Osteoblast (primary cell): Measurements from ENCODE around the gene DAP. TPM values are rescaled to one million over a fixed set of nuclear protein-coding genes. Genes with fewer than 3 reads are reported as not detected.

Experiments
- DNase-seq: peaks from one replicate; pipeline ENCODE4 v3.0.0; 2011; ENCODE audit warnings: low spot score, mixed read lengths; ENCODE audit not compliant: insufficient read length; ENCODE audit errors: missing footprints
- H2AFZ ChIP-seq: 2 replicates; pipeline ENCODE4 v1.6.0; 2011; ENCODE audit warnings: mild to moderate bottlenecking, low read length
- H3K27ac ChIP-seq: 2 replicates; pipeline ENCODE4 v1.5.1; 2011; ENCODE audit warnings: mild to moderate bottlenecking, low read depth, low read length, moderate library complexity
- H3K27me3 ChIP-seq: 2 replicates; pipeline ENCODE4 v1.6.0; 2012; ENCODE audit warnings: mild to moderate bottlenecking, control low read depth, inconsistent platforms, low read length, moderate library complexity; ENCODE audit not compliant: insufficient read depth
- H3K36me3 ChIP-seq: 2 replicates; pipeline ENCODE4 v1.5.1; 2011; ENCODE audit warnings: mild to moderate bottlenecking, low read length, control low read depth, moderate library complexity; ENCODE audit not compliant: insufficient read depth
- H3K4me1 ChIP-seq: 2 replicates; pipeline ENCODE4 v1.5.1; 2011; ENCODE audit warnings: mild to moderate bottlenecking, low read length, control low read depth, moderate library complexity; ENCODE audit not compliant: insufficient read depth
- H3K4me2 ChIP-seq: 2 replicates; pipeline ENCODE4 v1.6.0; 2011; ENCODE audit warnings: mild to moderate bottlenecking, low read length; ENCODE audit not compliant: insufficient read depth
- H3K4me3 ChIP-seq: fragments of 200-600 bp; sonication (generic); 3 replicates; pipeline ENCODE4 v1.5.1; 2012; ENCODE audit warnings: mild to moderate bottlenecking, low read length, inconsistent platforms; ENCODE audit not compliant: insufficient read depth
- H3K79me2 ChIP-seq: 2 replicates; pipeline ENCODE4 v1.6.0; 2012; ENCODE audit warnings: mild to moderate bottlenecking, low read length, control low read depth, inconsistent platforms; ENCODE audit not compliant: insufficient read depth
- H3K9me3 ChIP-seq: 2 replicates; pipeline ENCODE4 v1.5.1; 2011; ENCODE audit warnings: low read depth, low read length, control low read depth
- H4K20me1 ChIP-seq: 2 replicates; pipeline ENCODE4 v1.6.0; 2012; ENCODE audit warnings: mild to moderate bottlenecking, low read length, control low read depth; ENCODE audit not compliant: insufficient read depth
- CTCF ChIP-seq: IDR thresholded peaks from 2 replicates; pipeline ENCODE4 v1.5.1; 2011; ENCODE audit warnings: mild to moderate bottlenecking, low read depth, low read length, moderate library complexity; ENCODE audit errors: extremely low read depth
- total RNA-seq: library from RNA; depleted of rRNA; stranded (reverse); fragments of >200 nt; gene quantifications from 2 replicates; pipeline ENCODE4 v1.2.3, GENCODE V29; 2012

Gene DAP
- total RNA-seq, 1 donor, result 31.1 TPM

GRCh38 chr5:10689391-10690081 is 71.5 kb downstream of the DAP start:
- Histone ChIP-seq H4K20me1 (peaks cover 2% of the 10 kb centered on the region), H3K27me3 (no peaks in the 10 kb centered on the region), H3K4me1 (peaks cover 42% of the 10 kb centered on the region), H3K4me3 (no peak overlapping the region), H3K4me2 (no peak overlapping the region), H3K27ac (peak overlapping the region; percentile 90), H2AFZ (no peak overlapping the region), H3K9me3 (no peaks in the 10 kb centered on the region), H3K79me2 (peaks cover 42% of the 10 kb centered on the region), H3K36me3 (no peaks in the 10 kb centered on the region)
- peak; percentile 95 for DNase-seq
- TF ChIP-seq CTCF, result peak; percentile 42

- Histone ChIP-seq H3K27ac (peak overlapping the region; percentile 90), H3K4me1 (peaks cover 42% of the 10 kb centered on the region), H4K20me1 (no peaks in the 10 kb centered on the region), H3K4me2 (no peak overlapping the region), H3K36me3 (no peaks in the 10 kb centered on the region), H3K27me3 (no peaks in the 10 kb centered on the region), H3K9me3 (no peaks in the 10 kb centered on the region), H2AFZ (no peak overlapping the region), H3K4me3 (no peak overlapping the region), H3K79me2 (peaks cover 34% of the 10 kb centered on the region)
- DNase-seq, result no peak
- TF ChIP-seq CTCF, result no peak
These were observed 72.3 kb downstream of the DAP start for GRCh38 chr5:10688651-10689171.

- Histone ChIP-seq H3K4me2 (no peak overlapping the region), H3K79me2 (peaks cover 25% of the 10 kb centered on the region), H3K4me1 (peaks cover 25% of the 10 kb centered on the region), H4K20me1 (peaks cover 2% of the 10 kb centered on the region), H3K36me3 (peaks cover 6% of the 10 kb centered on the region), H3K27ac (no peak overlapping the region), H3K27me3 (no peaks in the 10 kb centered on the region), H2AFZ (no peak overlapping the region), H3K4me3 (no peak overlapping the region), H3K9me3 (no peaks in the 10 kb centered on the region)
- TF ChIP-seq CTCF, result no peak
- DNase-seq, result no peak
These were observed 74.1 kb downstream of the DAP start for GRCh38 chr5:10686890-10687289.

GRCh38 chr5:10685115-10685521 is 75.9 kb downstream of the DAP start:
- Histone ChIP-seq H3K27ac (no peak overlapping the region), H3K4me1 (peaks cover 11% of the 10 kb centered on the region), H3K79me2 (peaks cover 19% of the 10 kb centered on the region), H3K4me3 (no peak overlapping the region), H3K4me2 (no peak overlapping the region), H3K27me3 (no peaks in the 10 kb centered on the region), H3K36me3 (peaks cover 16% of the 10 kb centered on the region), H2AFZ (no peak overlapping the region), H4K20me1 (peaks cover 8% of the 10 kb centered on the region), H3K9me3 (no peaks in the 10 kb centered on the region)
- TF ChIP-seq CTCF, result no peak
- no peak for DNase-seq
